ENCODE measurements around the gene AOPEP. TPM values are rescaled to one million over a fixed set of nuclear protein-coding genes. Genes with fewer than 3 reads are reported as not detected.

AOPEP gene
- total RNA-seq, 1 donor from 2014 or later = 75.3 TPM

DNA sequence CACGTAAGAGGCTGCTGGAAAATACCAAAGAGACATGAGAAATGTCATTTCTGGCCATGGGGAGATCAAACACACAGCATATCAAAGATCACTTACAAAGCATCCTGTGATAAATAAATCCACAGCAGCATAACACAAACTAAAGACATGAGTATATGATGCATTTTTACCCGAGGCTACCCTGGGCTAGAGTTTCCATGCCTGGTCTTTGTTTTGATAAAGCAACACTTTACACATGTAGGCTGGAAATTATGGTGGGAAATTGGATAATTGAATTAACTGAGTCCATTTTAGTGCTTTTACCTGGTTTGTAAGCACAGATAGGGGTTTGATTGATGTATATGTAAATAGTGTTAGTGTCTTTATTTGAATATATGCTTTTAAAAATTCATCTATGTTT lies 288.4 kb downstream of the AOPEP start:
- FAIRE-seq = no peak
- Mint-ChIP-seq H3K4me1 (ENCODE audit: low read depth, unreplicated experiment) (peaks cover 35% of the 10 kb centered on the region), H3K27ac (ENCODE audit: unreplicated experiment) (no peak overlapping the region)

DNA sequence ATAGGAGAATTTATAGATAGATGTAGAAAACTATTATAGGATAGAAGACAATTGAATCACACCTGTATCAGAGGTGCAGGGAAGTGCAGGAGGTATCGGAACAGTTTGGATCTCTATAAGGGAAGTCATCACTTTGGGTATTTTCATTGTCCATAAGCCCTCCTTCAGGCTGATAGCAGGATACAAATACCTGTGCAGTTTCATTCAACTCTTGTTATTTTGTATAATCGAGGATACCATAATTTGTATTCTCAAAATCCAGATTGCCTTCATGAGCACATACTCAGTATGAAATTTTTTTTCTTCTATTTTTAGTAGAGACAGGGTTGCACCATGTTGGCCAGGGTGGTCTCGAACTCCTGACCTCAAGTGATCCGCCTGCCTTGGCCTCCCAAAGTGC lies 289.1 kb downstream of the AOPEP start:
- Histone ChIP-seq H3K4me2 (ENCODE audit: low read length) (no peak overlapping the region), H3K4me3 (ENCODE audit: insufficient read depth, low read depth, low read length) (no peak overlapping the region), H4K20me1 (ENCODE audit: insufficient read depth, low read length) (peaks cover 36% of the 10 kb centered on the region), H3K27ac (ENCODE audit: low read depth, low read length) (no peak overlapping the region), H3K4me1 (ENCODE audit: insufficient read depth, low read length) (peaks cover 28% of the 10 kb centered on the region), H3K36me3 (ENCODE audit: insufficient read depth, low read length) (peaks cover 52% of the 10 kb centered on the region), H3K9ac (ENCODE audit: low read length) (no peak overlapping the region), H3K27me3 (ENCODE audit: insufficient read depth, low read length) (no peaks in the 10 kb centered on the region), H3K79me2 (ENCODE audit: insufficient read depth, low read length) (peaks cover 92% of the 10 kb centered on the region), H3K9me3 (ENCODE audit: insufficient read depth, low read depth, low read length) (no peaks in the 10 kb centered on the region), H2AFZ (ENCODE audit: low read depth, low read length) (no peak overlapping the region)
- no peaks in the 10 kb centered on the region for H3K9me3 Mint-ChIP-seq (ENCODE audit: unreplicated experiment)
- H3K4me1 Mint-ChIP-seq (ENCODE audit: low read depth, unreplicated experiment) = peaks cover 39% of the 10 kb centered on the region
- no peak overlapping the region for H3K4me3 Mint-ChIP-seq (ENCODE audit: unreplicated experiment)
- no peak overlapping the region for H3K27ac Mint-ChIP-seq (ENCODE audit: unreplicated experiment)
- no peaks in the 10 kb centered on the region for H3K27me3 Mint-ChIP-seq (ENCODE audit: low read depth, unreplicated experiment)
- TF ChIP-seq CTCF (IDR thresholded peaks at IDR 0.05; ENCODE audit: insufficient read depth, low read depth, low read length) (no peak), EZH2 (IDR thresholded peaks at IDR 0.05; ENCODE audit: insufficient read depth, low read length) (no peak)
- DNase-seq (ENCODE audit: low read depth) (no peak), FAIRE-seq (no peak)
- H3K36me3 Mint-ChIP-seq (ENCODE audit: low read depth, unreplicated experiment) = peaks cover 19% of the 10 kb centered on the region

More for the DNA sequence above, 288.4 kb downstream of the AOPEP start:
- Mint-ChIP-seq H3K36me3 (ENCODE audit: low read depth, unreplicated experiment) (peaks cover 15% of the 10 kb centered on the region), H3K9me3 (ENCODE audit: unreplicated experiment) (no peaks in the 10 kb centered on the region), H3K27me3 (ENCODE audit: low read depth, unreplicated experiment) (no peaks in the 10 kb centered on the region), H3K4me3 (ENCODE audit: unreplicated experiment) (no peak overlapping the region)
- DNase-seq (ENCODE audit: low read depth) = no peak
- H3K9me3 ChIP-seq (ENCODE audit: insufficient read depth, low read depth, low read length) = no peaks in the 10 kb centered on the region
- no peak overlapping the region for H3K4me3 ChIP-seq (ENCODE audit: insufficient read depth, low read depth, low read length)
- no peak overlapping the region for H3K9ac ChIP-seq (ENCODE audit: low read length)
- H3K4me2 ChIP-seq (ENCODE audit: low read length) = no peak overlapping the region
- peaks cover 33% of the 10 kb centered on the region for H4K20me1 ChIP-seq (ENCODE audit: insufficient read depth, low read length)
- H3K36me3 ChIP-seq (ENCODE audit: insufficient read depth, low read length) = peaks cover 52% of the 10 kb centered on the region
- H3K27ac ChIP-seq (ENCODE audit: low read depth, low read length) = no peak overlapping the region
- no peak overlapping the region for H2AFZ ChIP-seq (ENCODE audit: low read depth, low read length)
- peaks cover 92% of the 10 kb centered on the region for H3K79me2 ChIP-seq (ENCODE audit: insufficient read depth, low read length)
- TF ChIP-seq CTCF (IDR thresholded peaks at IDR 0.05; ENCODE audit: insufficient read depth, low read depth, low read length) = no peak
- no peak for TF ChIP-seq EZH2 (IDR thresholded peaks at IDR 0.05; ENCODE audit: insufficient read depth, low read length)
- H3K4me1 ChIP-seq (ENCODE audit: insufficient read depth, low read length) = peaks cover 32% of the 10 kb centered on the region
- no peaks in the 10 kb centered on the region for H3K27me3 ChIP-seq (ENCODE audit: insufficient read depth, low read length)

- H3K9ac ChIP-seq (ENCODE audit: low read length) = peak overlapping the region; percentile 84
- peaks cover 48% of the 10 kb centered on the region for H3K4me1 Mint-ChIP-seq (ENCODE audit: low read depth, unreplicated experiment)
Measured at GRCh38 chr9:95017062-95017461, 290.6 kb downstream of the AOPEP start.

More at GRCh38 chr9:95017062-95017461, 290.6 kb downstream of the AOPEP start:
- peaks cover 43% of the 10 kb centered on the region for H4K20me1 ChIP-seq (ENCODE audit: insufficient read depth, low read length)
- H3K27me3 ChIP-seq (ENCODE audit: insufficient read depth, low read length) = no peaks in the 10 kb centered on the region
- peaks cover 92% of the 10 kb centered on the region for H3K79me2 ChIP-seq (ENCODE audit: insufficient read depth, low read length)
- no peak overlapping the region for H3K4me3 ChIP-seq (ENCODE audit: insufficient read depth, low read depth, low read length)
- H2AFZ ChIP-seq (ENCODE audit: low read depth, low read length) = no peak overlapping the region
- DNase-seq (ENCODE audit: low read depth) (no peak), FAIRE-seq (no peak)
- Mint-ChIP-seq H3K27ac (ENCODE audit: unreplicated experiment) (no peak overlapping the region), H3K36me3 (ENCODE audit: low read depth, unreplicated experiment) (peaks cover 27% of the 10 kb centered on the region), H3K4me3 (ENCODE audit: unreplicated experiment) (no peak overlapping the region), H3K27me3 (ENCODE audit: low read depth, unreplicated experiment) (no peaks in the 10 kb centered on the region), H3K9me3 (ENCODE audit: unreplicated experiment) (no peaks in the 10 kb centered on the region)
- TF ChIP-seq CTCF (IDR thresholded peaks at IDR 0.05; ENCODE audit: insufficient read depth, low read depth, low read length) (no peak), EZH2 (IDR thresholded peaks at IDR 0.05; ENCODE audit: insufficient read depth, low read length) (no peak)
- H3K4me2 ChIP-seq (ENCODE audit: low read length) = no peak overlapping the region
- no peaks in the 10 kb centered on the region for H3K9me3 ChIP-seq (ENCODE audit: insufficient read depth, low read depth, low read length)
- peaks cover 53% of the 10 kb centered on the region for H3K36me3 ChIP-seq (ENCODE audit: insufficient read depth, low read length)
- peak overlapping the region; percentile 94 for H3K27ac ChIP-seq (ENCODE audit: low read depth, low read length)
- peaks cover 28% of the 10 kb centered on the region for H3K4me1 ChIP-seq (ENCODE audit: insufficient read depth, low read length)

Measured in astrocyte (in vitro differentiated cells and primary cell).